Stimulated activated CD4-positive, alpha-beta T cell treated with anti-CD3 and anti-CD28 coated beads, Interleukin-1b, Interleukin-23, amount 100 ng/mL, for 24 hours (primary cell): ENCODE results near the gene ETV3.
A peak's percentile ranks its signal among the peaks of the same experiment; 100 is the strongest.

ENCODE experiments used
- DNase-seq, 4 experiments: peaks; one replicate each; pipeline ENCODE4 v3.0.0-alpha.2; 2020; ENCODE audit warnings: low read depth in 4 of 4, low spot score in 1 of 4

Gene ETV3

DNA sequence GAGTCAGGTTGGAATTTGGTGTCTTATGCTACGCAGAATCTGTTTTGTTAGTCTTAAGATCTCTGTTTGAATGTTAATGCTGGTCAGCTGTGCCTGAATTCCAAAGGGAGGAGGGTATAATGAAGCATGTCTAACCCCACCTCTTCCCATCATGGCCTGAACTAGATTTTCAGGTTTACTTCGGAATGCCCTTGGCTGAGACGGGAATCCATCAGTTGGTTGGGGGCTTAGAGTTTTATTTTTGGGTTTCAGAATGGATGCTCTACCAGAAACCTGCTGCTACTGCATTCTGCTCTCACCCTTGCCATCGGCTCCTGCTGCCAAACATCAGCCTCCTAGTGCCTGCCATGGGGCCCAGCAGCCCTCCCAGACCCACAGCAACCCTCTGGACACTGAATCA lies 24.1 kb upstream of the ETV3 start:
- DNase-seq: no peak

DNA sequence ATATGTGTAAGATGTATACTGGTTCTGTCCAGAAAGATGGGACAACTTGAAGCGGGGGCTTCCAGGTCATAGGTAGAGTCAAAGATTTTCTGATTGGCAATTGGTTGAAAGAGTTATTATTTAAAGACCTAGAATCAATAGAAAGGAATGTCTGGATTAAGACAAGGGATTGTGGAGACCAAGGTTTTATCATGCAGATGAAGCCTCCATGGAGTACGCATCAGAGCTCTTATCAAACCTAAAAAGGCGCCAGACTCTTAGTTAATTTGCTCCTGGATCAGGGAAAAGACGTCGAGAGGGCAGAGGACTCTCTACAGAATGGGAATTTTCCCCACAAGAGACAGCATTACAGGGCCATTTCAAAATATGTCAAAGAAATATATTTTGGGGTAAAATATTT lies 23.7 kb upstream of the ETV3 start:
- DNase-seq: no peak

DNA sequence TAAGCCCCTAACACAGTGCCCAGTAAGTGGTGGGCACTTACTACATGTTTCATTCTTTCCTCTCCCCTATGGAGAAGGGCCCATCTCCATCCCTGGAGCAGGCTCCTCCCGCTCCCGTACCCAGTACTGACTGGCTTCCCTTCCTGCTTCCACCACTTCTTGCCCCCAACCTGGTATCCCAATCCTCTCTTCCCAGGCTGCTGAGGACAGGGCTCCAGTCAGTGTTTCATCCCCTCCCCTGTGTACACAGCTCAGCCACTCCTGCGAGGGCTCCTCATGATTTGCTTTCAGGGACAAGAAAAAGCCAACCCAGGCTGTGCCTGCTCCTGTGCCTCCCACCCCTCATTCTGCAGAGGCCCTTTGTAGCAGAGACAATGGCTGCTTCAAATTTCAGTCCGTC lies 20.8 kb upstream of the ETV3 start:
- DNase-seq: no peak

DNA sequence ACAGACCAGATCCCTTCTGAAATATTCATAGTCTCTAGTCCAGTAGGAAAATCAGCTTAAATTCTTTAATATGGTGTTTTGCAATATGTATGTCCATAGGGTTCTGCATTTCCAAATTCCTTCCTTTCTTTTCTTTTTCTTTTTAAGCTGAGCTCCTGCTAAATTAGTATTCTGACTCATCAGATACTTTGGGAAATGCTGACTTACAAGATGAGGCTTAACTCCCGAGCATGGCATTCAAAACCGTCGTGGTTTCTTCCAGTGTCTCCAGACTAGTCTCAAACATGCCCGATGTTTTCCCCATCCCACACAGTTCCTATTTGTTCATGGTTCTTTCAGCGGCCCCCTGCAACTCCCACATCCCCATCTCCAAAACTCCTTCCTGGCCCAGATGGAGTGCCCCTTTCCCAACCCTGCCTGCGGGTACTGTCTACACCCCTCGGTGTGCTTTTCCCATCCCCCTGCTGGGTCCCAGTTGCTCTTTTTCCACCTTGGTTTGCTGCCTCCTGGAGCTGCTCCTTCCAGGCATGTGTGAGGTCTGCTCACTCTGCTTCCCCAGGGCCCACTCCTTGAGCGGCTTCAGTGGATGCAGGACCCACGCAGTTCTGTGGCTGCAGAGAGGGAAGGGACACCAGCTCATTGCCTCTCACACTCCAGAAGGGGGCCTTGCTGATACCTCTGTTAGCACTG lies 19.5 kb upstream of the ETV3 start:
- DNase-seq: no peak

DNA sequence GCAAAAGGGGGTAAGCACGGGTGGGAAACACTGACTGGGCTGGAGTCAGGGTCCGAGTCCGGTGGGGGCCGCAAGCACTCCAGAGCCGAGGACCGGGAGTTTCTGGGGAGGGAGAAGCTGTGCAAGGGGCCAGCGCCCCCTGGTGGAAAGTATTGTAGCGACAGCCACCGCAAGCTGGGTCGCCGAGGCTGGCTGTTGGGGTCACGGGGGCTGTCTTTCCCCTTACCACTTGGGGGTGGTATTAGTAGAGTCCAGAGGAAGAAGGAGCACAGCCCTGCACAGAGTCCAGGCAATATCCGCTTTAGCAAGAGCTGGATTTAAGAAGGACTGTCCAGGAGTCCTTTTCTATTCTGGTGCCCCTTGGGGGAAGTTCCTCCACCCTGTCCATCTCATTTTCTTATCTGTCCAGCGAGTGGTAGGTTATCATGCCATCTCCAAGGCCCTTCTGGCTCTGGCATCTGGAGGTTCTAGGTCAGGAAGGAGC lies 17.9 kb upstream of the ETV3 start:
- peak; percentile 57 to 79 (median 67) for DNase-seq

DNA sequence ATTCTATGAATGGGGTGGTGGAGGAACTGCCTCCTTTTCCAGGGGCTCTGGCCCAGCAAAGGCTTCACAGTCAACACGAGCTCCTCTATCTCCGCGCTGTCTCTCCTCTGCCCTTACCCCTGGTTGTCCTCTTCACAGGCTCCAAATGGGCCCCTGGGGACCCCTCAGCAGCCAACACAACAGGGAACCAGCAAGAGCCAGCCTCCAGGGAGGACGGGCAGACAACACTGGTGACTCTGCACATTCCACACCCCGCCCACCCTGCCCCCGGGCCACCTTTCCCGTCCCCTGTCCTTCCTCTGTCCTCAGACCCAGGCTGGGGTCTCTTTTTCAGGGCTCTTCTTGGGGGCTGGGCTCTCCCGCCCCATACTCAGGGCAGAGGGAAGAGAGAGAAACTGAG lies 17.5 kb upstream of the ETV3 start:
- DNase-seq: no peak

DNA sequence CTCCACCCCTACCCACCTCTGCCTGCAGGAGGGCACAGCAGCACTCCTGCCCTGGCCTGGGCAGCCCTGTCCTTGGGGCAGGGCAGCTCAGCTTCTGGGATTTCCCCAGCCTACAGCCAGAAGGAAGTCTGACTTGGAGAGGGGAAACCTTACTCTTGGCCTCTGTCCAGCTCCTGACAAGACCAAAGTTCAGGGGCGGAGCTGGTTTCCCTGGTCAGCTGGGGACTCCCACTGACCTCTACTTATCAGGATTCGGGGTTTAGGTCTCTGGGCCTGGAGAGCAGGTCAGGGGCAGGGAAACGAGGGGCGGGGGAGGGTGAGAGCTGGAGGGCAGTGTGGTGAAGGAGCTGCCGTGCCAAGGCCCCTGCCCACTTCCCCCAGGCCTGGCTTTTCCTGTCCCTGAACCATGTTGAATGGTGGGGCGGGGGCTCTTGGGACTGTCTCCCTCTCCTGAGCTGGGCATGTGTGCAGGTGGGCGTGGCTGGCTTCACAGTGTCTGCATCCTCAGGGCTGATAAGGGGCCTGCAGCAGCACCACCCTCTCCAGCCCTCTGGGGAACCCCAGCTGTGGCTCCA lies 16.8 kb upstream of the ETV3 start:
- no peak for DNase-seq

DNA sequence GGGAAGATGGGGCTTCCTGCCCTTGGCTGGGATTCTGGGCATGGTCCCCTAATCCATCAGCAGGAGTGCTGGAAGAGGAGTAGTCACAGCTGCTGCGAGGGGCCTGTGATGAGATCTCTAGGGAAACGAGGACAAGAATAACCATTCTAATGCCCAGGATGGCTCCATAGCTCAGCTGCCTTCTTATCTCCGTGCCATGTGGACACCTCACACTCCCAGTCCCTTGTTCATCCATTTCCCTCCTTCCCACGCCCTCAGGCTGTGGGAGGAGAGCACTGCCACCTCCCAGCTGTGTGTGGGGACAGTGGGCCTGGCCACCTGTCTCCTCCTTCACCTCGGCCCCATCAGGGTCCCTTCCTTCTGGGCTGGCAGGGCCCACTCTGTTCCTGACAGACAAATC lies 16.1 kb upstream of the ETV3 start:
- no peak for DNase-seq

DNA sequence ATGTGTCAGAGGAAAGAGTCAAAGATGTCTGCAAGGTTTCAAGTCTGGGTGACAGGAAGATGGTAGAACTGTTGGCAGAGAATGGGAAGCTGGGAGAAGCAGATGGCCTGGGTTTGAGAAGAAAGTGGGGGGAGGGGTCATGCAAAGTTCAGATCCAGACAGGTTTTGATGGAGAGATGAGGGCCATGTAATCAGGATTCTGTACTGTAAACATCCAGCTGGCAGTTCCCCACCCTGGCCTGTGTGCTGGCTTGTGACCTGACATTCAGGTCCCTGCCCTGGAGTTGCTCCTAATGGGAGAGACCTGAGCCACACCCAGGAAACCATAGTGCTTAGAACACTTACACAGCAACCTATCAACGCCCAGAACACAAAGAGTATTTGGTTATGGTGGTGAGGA lies 15.6 kb upstream of the ETV3 start:
- DNase-seq: no peak

DNA sequence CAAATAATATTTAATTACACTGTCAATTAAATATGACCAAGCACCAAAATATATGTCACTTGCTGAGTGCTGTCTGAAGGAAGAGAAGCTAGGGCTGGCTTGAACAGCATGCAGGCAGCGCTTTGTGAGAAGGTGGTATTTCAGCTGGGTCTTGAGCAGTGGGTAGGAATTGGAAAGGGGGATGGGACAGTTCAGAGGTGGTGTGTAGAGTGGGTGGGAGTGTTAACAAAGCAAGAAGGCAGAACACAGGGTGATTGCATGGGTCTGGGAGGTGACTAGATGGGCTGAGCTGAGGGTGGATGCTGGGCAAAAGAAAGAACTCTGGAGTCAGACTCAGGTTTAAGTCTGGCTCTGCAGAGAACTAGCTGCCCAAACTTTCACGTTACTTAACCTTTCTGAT lies 14.3 kb upstream of the ETV3 start:
- no peak for DNase-seq

DNA sequence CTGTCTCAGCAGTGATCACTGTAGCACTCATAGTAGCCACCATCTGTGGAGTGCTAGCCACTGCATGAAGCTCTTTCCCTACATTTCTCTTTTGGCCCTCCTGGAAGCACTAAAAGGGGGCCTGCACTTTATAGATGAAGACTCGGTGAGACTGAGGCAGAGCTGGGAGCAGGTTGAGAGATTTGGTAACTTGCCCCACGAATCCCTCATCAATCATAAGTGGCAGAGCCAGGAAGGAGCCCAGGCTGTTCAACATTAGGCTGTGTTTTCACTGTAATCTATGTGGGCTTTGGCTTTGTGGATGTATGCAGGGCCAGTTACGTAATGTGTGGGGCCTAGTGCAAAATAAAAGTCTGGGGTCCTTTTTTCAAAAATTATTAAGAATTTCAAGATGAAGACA lies 13.3 kb upstream of the ETV3 start:
- no peak for DNase-seq

DNA sequence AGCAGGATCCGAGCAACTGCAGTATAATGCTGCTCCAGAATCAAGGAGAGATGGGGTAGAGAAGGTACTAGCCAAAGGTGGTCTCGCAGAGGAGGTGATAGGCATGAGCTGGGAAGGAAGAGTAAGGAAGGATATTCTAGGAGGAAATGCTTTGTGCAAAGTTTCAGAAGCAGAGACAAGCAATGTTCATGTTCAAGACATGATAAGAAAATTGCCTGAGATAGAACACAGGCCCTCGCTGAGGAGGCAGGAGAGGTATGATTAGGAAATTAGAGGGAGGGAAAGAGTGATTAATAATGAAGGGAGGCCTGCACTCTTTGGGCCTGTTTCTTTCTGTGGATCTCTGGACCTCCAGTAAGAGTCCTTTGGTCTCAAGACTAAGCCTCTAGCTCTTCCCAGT lies 12.9 kb upstream of the ETV3 start:
- no peak for DNase-seq

DNA sequence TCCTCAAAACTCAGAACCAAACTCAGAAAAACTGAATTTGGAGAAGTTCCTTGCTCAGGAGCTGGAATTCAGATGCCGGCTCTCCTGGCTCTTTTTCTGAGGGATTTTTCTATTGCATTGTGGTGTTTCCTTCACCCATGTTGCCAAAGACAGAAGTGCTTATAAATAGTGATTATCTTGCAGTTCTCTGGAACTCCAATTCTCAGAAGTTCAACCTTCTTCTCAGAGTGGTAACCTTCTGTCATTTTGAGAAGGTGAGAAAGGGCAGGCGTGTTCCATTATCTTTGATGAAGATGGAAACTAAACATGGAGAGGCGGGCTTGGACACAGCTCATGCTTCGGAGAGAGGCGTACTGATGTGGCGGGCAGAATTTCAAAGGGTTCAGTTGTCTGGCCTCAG lies 12.4 kb upstream of the ETV3 start:
- DNase-seq: no peak

DNA sequence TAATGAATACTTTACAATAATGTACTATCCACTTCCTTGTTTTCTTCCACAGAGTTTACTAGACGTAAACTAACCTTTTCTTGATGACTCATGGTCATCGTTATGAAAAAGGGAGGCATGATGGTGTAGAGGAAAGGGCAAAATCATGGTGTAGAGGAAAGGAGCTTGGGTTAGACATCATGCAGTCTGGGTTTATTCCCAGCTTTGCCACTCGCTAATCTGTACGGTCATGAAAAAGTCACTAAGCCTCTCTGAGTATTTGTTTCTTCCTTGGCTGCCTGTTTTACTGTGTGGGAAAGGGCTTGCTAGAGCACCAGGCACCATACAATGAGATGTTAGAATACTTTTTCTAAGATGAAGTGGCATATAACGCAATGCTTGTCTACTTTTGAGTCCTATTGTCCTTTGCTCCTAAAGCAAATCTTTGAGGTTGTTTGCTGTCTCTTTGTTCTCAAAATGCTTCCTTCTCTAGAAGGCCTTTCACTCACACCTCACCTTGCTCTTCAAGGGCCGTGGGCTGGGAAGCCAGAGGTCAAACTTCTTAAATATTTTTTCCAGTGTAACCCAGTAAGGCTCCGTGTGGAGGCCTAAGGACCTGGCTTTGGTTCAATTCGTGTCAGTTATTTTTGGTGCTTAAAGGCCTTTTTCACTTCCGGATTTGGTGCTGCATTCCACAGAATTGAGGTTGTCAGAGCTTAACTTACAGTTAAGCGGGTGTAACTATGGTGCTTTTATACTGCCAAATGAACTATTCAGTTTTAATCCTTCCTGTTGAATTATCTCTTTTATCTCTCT lies 9.9 kb upstream of the ETV3 start:
- DNase-seq: no peak

DNA sequence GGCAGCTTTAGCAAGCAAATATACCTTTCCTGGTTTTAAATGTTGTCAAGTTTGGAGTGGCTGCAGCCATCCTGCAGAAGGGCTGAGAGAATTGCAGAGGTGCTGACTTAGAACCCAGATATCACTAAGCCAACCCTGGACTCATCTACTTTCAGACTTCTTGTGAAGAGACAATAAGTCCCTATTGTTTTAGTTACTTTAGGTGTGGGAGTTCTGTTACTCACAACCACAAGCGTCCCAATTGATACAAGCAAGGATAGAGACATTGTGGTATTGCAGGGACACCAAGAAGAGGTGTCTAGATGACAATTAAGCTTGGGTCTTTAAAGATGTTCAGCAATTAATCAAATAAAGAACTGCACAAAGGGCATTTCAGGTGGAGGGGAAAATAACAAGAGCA lies 8.8 kb upstream of the ETV3 start:
- no peak for DNase-seq

DNA sequence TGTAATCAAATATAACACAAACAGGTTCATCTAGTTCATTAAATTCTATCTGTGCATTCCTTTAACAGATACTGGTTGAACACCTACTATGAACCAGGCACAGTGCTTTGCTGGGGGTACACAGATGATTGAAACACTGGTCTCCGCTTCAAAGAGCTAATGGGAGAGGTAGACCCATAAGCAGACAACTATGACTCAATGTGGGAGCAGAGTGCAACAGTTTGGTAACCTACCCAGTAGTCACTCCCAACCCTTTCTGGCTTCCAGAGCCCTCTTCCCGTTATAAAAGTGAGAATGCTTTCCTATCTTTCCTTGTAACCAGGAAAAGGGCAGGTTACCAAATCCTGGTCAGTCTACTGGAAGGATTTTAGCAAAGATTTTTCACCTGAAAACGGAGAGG lies 8.0 kb upstream of the ETV3 start:
- DNase-seq: no peak

DNA sequence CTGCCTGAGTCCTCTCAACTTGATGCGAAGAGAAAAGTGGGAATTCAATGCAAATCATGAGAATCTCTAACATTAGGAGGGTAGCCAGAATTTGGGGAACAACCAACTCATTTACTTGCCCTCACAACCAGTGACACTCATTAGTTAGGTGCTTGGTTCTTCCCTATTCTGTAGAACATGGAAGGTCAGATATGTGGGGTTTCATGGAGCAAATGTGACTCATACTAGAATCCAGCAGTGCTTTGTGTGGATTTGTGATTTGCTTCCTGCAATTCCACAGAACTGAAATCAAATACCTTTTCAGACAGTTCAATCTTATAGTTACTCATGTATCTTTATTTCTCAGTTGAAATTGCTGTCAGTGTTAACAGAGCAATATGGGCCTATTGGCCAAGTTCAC lies 6.9 kb upstream of the ETV3 start:
- no peak for DNase-seq

DNA sequence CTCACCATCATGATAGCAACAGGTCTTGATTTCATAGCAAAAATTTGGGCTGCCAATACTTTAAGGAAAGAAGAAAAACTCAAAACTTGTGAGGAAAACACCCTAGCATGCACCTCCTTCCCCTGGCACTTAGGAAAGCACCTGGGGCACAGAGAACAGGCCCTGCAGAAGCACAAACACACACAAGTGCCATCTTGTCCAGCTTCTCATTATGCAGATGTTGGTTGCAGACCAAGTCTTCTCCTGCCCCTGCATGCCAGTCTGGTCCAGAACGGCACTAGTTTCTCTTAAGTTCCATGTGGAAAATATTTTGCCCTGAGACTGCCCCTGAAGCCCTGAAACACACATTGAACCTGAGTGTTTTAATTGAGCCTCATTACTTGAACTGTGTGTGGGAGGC lies 6.3 kb upstream of the ETV3 start:
- DNase-seq: no peak

DNA sequence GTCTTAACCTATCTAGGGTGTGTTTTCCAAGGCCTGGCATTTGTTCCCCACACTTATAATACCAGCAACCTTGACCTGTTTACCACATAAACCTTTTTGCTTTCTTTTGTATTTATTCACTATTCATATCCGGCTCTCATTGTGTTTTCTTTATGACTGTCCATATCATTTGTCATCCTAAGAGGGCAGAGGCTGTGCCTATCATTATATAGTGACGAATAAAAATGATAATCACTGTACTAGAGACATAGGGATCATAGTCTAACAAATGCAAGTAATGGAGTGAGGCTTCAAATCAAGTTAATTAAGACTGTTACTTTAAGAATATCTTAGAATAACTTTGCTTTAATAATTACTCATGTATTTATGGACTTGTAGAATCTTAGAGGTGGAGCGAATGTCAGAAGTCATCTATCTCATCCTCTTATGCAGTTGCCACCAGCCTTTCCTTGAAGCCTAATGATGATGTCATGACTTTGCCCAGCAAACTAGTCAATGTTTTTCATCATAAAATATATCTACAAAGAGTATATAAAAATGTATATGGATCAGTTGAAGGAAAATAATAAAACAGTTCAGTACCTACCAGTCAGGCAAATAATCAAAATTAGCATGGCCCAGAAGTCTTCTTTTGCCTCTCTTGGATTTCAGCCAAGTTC lies 4.7 kb upstream of the ETV3 start:
- no peak for DNase-seq

DNA sequence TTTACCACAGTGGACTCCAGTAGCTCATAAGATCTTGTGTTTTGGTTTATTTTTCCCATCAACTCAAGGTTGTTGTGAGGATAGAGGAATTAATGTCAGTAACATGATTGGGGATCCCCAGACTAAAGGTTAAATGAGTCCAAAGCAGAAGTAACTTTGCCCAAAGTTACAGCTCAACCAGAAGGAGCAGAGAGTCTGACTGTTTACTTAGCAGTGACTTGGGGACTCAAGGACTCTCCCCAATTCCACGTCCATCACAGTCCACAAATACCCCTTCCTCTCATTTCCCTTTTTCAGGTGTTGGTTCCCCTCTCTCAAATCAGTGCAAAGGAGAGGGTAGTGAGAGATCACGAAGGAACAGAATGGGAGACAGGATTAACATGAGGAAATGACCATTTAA lies 4.0 kb upstream of the ETV3 start:
- DNase-seq: no peak

DNA sequence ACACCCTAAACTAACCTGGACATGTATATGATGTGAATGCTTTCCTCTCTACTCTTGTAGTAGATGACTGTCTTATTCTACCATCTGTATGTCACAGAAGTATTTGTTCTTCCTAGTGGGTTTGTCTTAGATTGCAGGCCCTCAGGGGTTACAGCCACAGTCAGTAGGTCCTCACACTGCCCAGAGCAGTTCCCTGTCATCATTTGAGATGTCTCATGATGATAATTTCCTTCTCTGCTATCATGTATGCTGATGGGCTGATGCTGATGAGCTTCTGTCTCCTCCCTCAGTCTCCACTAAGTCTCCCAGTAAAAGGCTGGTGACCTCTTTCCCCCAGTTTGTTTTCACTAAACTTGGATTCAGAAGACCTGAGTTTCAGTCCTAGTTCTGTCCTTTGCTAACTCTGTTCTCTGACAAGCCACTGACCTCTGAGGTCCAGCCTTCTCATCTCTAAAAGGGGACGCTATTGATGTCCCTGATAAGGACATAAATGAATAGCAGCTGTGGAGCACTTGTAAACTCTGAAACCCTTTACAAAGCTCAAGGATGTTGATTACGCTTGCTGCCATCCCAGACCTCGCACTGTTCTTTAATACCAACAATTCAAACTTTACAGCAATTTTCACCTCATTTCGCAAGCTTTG lies 3.1 kb upstream of the ETV3 start:
- DNase-seq: no peak
